Endothelial cell (in vitro differentiated cells): Measurements from ENCODE around the gene APCDD1L. TPM values are rescaled to one million over a fixed set of nuclear protein-coding genes. Genes with fewer than 3 reads are reported as not detected.

Source experiments
- DNase-seq: peaks from one replicate; pipeline ENCODE4 v3.0.0; 2021; ENCODE audit warnings: low spot score
- H3K27ac Mint-ChIP-seq: one replicate; pipeline ENCODE4 v1.8.0; 2021; ENCODE audit warnings: mixed read lengths, inconsistent platforms; ENCODE audit not compliant: unreplicated experiment
- H3K27me3 Mint-ChIP-seq: one replicate; pipeline ENCODE4 v1.8.0; 2021; ENCODE audit warnings: mild to moderate bottlenecking, moderate library complexity, mixed read lengths, inconsistent platforms; ENCODE audit not compliant: unreplicated experiment
- H3K36me3 Mint-ChIP-seq: one replicate; pipeline ENCODE4 v1.8.0; 2021; ENCODE audit warnings: mild to moderate bottlenecking, low read depth, mixed read lengths, inconsistent platforms; ENCODE audit not compliant: unreplicated experiment
- H3K4me1 Mint-ChIP-seq: one replicate; pipeline ENCODE4 v1.8.0; 2021; ENCODE audit warnings: mild to moderate bottlenecking, mixed read lengths, inconsistent platforms; ENCODE audit not compliant: unreplicated experiment
- H3K4me3 Mint-ChIP-seq: one replicate; pipeline ENCODE4 v1.8.0; 2021; ENCODE audit warnings: mild to moderate bottlenecking, mixed read lengths, inconsistent platforms; ENCODE audit not compliant: unreplicated experiment
- H3K9me3 Mint-ChIP-seq: one replicate; pipeline ENCODE4 v1.8.0; 2021; ENCODE audit warnings: mixed read lengths, inconsistent platforms; ENCODE audit not compliant: unreplicated experiment
- CTCF ChIP-seq: fragments of 200-600 bp; sonication (generic); IDR thresholded peaks from one replicate; pipeline ENCODE4 v1.5.0; 2021; ENCODE audit warnings: antibody characterized with exemption; ENCODE audit not compliant: unreplicated experiment
- long read RNA-seq: library from polyadenylated mRNA; unstranded; transcript quantifications from one replicate; pipeline ENCODE4 v2.0.0, GENCODE V29; 2020; ENCODE audit not compliant: unreplicated experiment
- total RNA-seq: library from RNA; stranded (reverse); fragmentation: NEBNext Ultra II Directional; extraction: Animal tissue kit (Norgen Biotek cat#: 25700); gene quantifications from one replicate; pipeline ENCODE4 v1.2.1, GENCODE V29; 2021; ENCODE audit not compliant: unreplicated experiment

APCDD1L gene
- total RNA-seq: not detected
- long read RNA-seq: 0 reads

GRCh38 chr20:58515233-58516212 lies at the start of gene APCDD1L:
Gene APCDD1L (minus strand): TSS chr20:58515399. CDS start chr20:58514707, 692 bp downstream.
- Mint-ChIP-seq H3K36me3 (no peaks in the 10 kb centered on the region), H3K9me3 (no peaks in the 10 kb centered on the region), H3K27me3 (peaks cover 13% of the 10 kb centered on the region)

GRCh38 chr20:58559368-58559729 lies 44.1 kb upstream of the APCDD1L start:
- Mint-ChIP-seq H3K36me3 (no peaks in the 10 kb centered on the region), H3K27ac (no peak overlapping the region), H3K4me1 (no peaks in the 10 kb centered on the region), H3K4me3 (no peak overlapping the region), H3K27me3 (peaks cover 3% of the 10 kb centered on the region), H3K9me3 (no peaks in the 10 kb centered on the region)
- TF ChIP-seq CTCF: no peak
- no peak for DNase-seq

More at GRCh38 chr20:58515233-58516212, at the start of gene APCDD1L:
- DNase-seq: no peak
- TF ChIP-seq CTCF: no peak
- Mint-ChIP-seq H3K27ac (no peak within 1 kb of the TSS), H3K4me1 (peaks cover 3% of the 10 kb centered on the region), H3K4me3 (no peak within 1 kb of the TSS)

- no peak for TF ChIP-seq CTCF
- no peaks in the 10 kb centered on the region for H3K9me3 Mint-ChIP-seq
- H3K4me3 Mint-ChIP-seq: no peak overlapping the region
- no peak for DNase-seq
- peaks cover 3% of the 10 kb centered on the region for H3K27me3 Mint-ChIP-seq
- no peaks in the 10 kb centered on the region for H3K4me1 Mint-ChIP-seq
- H3K27ac Mint-ChIP-seq: no peak overlapping the region
- no peaks in the 10 kb centered on the region for H3K36me3 Mint-ChIP-seq
Observed at GRCh38 chr20:58558486-58559367, 43.5 kb upstream of the APCDD1L start.

- H3K27ac Mint-ChIP-seq: no peak overlapping the region
- no peak for DNase-seq
Observed at GRCh38 chr20:58557733-58558342, 42.6 kb upstream of the APCDD1L start.

More at GRCh38 chr20:58557733-58558342, 42.6 kb upstream of the APCDD1L start:
- no peak for TF ChIP-seq CTCF
- no peaks in the 10 kb centered on the region for H3K9me3 Mint-ChIP-seq
- H3K27me3 Mint-ChIP-seq: peaks cover 3% of the 10 kb centered on the region
- H3K4me3 Mint-ChIP-seq: no peak overlapping the region
- H3K4me1 Mint-ChIP-seq: no peaks in the 10 kb centered on the region
- no peaks in the 10 kb centered on the region for H3K36me3 Mint-ChIP-seq
